ENCODE data around the gene RPIA.

Gene RPIA

GRCh38 chr2:88711289-88711688 lies 19.8 kb downstream of the RPIA start:
- H3K4me3 ChIP-seq (ENCODE audit: low read depth, low read length), result no peak overlapping the region
- TF ChIP-seq POLR2A (IDR thresholded peaks at IDR 0.05; ENCODE audit: extremely low read depth, insufficient read length) (no peak), MAX (IDR thresholded peaks at IDR 0.05; ENCODE audit: low read depth, low read length) (no peak), CTCF (IDR thresholded peaks at IDR 0.05; ENCODE audit: low read depth, low read length) (no peak), MYC (IDR thresholded peaks at IDR 0.05; ENCODE audit: low read depth, low read length) (no peak)
- no peak for DNase-seq (ENCODE audit: low read depth)

- TF ChIP-seq MYC (IDR thresholded peaks at IDR 0.05; ENCODE audit: low read depth, low read length) (no peak), MAX (IDR thresholded peaks at IDR 0.05; ENCODE audit: low read depth, low read length) (no peak), POLR2A (IDR thresholded peaks at IDR 0.05; ENCODE audit: extremely low read depth, insufficient read length) (no peak), CTCF (IDR thresholded peaks at IDR 0.05; ENCODE audit: low read depth, low read length) (no peak)
- no peak overlapping the region for H3K4me3 ChIP-seq (ENCODE audit: low read depth, low read length)
- DNase-seq (ENCODE audit: low read depth), result no peak
Observed at GRCh38 chr2:88711897-88712296, 20.4 kb downstream of the RPIA start.

- H3K4me3 ChIP-seq (ENCODE audit: low read depth, low read length), result no peak overlapping the region
- TF ChIP-seq MYC (IDR thresholded peaks at IDR 0.05; ENCODE audit: low read depth, low read length) (no peak), MAX (IDR thresholded peaks at IDR 0.05; ENCODE audit: low read depth, low read length) (no peak), POLR2A (IDR thresholded peaks at IDR 0.05; ENCODE audit: extremely low read depth, insufficient read length) (no peak), CTCF (IDR thresholded peaks at IDR 0.05; ENCODE audit: low read depth, low read length) (no peak)
- no peak for DNase-seq (ENCODE audit: low read depth)
Observed at GRCh38 chr2:88713408-88713807, 21.9 kb downstream of the RPIA start.

GRCh38 chr2:88714667-88715066 lies 23.2 kb downstream of the RPIA start:
- TF ChIP-seq POLR2A (IDR thresholded peaks at IDR 0.05; ENCODE audit: extremely low read depth, insufficient read length) (no peak), CTCF (IDR thresholded peaks at IDR 0.05; ENCODE audit: low read depth, low read length) (no peak)
- no peak overlapping the region for H3K4me3 ChIP-seq (ENCODE audit: low read depth, low read length)
- DNase-seq (ENCODE audit: low read depth), result no peak

- no peak overlapping the region for H3K4me3 ChIP-seq (ENCODE audit: low read depth, low read length)
- no peak for DNase-seq (ENCODE audit: low read depth)
- no peak for TF ChIP-seq CTCF (IDR thresholded peaks at IDR 0.05; ENCODE audit: low read depth, low read length)
- TF ChIP-seq POLR2A (IDR thresholded peaks at IDR 0.05; ENCODE audit: extremely low read depth, insufficient read length), result no peak
- TF ChIP-seq MAX (IDR thresholded peaks at IDR 0.05; ENCODE audit: low read depth, low read length), result no peak
Observed at GRCh38 chr2:88720399-88720798, 28.9 kb downstream of the RPIA start.

- H3K4me3 ChIP-seq (ENCODE audit: low read depth, low read length), result no peak overlapping the region
- no peak for DNase-seq (ENCODE audit: low read depth)
- TF ChIP-seq POLR2A (IDR thresholded peaks at IDR 0.05; ENCODE audit: extremely low read depth, insufficient read length) (no peak), MYC (IDR thresholded peaks at IDR 0.05; ENCODE audit: low read depth, low read length) (no peak), CTCF (IDR thresholded peaks at IDR 0.05; ENCODE audit: low read depth, low read length) (no peak), MAX (IDR thresholded peaks at IDR 0.05; ENCODE audit: low read depth, low read length) (no peak)
Observed at GRCh38 chr2:88721268-88721667, 29.8 kb downstream of the RPIA start.
